ELF-1 (cell line): ENCODE results near the gene DGKB.

Source experiments
- DNase-seq: peaks from one replicate; pipeline ENCODE4 v3.0.0-alpha.2; 2016; ENCODE audit warnings: low read depth, low spot score

Gene DGKB

DNA sequence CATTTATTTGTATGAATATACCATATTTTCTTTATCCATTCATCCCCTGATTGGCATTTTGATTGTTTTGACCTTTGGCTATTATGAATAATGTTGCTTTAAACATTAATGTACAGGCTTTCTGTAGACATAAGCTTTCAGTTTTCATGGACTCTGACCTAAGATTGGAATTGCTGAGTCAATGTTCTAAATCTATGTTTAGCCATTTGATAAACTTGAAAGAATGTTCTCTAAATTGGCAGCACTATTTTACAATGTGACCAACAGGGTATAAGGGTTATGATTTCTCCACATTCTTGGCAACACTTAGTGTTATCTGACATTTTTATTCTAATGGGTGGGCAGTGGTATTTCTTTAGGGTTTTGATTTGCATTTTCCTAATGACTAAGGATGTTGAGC is 683.4 kb downstream of the DGKB start:
- no peak for DNase-seq

DNA sequence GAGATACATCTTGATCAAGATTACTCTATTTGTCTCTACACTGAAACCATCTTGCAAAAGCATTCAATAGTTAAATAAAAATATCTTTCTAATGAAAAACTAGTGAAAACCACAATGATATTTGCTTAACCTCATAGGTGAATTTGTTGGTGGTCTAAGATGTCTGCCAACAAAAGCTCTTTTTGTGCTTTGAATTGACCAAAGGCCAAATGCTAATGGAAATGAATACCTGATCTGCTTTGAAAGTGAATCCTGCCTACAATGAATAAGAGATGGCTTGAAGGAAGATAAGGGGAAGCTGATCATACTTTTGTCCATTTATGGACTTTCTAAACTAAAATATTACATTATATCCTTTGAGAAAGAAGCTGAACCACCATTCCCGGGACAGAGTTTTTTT is 684.2 kb downstream of the DGKB start:
- no peak for DNase-seq

DNA sequence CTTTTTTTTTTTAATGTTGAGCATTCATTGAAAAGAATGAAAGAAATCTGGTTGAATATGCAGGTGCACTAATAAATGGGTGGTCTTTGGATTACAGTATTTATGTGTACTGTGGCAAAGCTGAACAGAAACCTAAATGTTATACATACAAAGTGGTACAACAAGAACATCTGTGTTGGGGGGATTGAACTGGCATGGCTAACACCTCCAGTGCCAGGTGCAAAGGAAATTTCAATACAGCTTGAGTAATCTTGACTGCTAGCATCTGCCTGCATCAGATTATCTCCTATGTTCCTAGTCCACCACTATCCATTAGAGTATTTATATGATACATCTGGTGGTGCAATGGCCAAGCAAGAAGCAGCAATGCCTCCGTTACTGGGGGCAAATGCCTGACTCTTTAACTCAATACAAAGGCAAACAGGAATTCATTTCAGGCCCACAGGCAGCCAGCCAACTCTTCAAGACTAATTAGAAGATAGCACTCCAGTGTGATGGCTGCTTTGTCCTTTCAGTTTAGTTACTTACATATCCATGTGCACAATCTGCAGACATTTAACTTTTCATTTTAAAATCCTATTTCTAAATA is 692.6 kb downstream of the DGKB start:
- DNase-seq = no peak

DNA sequence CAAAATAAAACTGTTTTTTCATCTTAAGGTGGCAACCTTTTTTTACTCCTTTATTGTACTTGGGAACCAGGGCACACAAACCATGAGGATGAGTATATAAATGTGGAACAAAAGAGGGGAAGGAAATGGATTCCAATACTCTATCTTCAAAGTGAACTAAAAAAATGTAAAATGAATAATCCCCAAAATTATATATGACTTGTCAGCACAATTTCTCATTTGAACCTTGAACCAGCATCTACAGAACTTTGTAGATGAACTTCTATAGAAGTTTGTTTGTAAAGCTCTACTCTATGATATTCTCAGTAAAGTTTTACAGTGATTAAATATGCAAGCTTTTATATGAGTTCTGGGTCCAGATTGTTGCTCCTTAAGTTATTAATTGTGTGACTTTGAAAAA is 694.8 kb downstream of the DGKB start:
- no peak for DNase-seq

DNA sequence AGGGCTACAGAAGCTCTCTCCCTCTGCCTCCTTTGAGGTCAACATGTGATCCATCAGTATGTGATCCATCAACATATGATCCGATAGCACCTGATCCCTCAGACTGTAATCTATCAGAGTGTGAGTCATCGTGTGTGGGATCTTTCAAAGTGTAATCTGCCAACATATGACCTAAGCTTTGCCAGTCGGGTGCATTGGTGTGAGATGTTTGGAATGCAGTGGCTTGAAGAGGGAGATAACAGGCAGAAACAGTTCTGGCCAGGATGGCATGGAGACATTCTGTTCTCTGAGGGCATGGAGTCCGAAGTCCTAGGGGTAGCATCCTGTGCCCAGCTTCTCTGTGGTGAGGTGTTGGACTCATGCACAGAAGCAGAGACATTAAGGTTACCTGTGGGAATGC is 695.4 kb downstream of the DGKB start:
- DNase-seq = no peak

DNA sequence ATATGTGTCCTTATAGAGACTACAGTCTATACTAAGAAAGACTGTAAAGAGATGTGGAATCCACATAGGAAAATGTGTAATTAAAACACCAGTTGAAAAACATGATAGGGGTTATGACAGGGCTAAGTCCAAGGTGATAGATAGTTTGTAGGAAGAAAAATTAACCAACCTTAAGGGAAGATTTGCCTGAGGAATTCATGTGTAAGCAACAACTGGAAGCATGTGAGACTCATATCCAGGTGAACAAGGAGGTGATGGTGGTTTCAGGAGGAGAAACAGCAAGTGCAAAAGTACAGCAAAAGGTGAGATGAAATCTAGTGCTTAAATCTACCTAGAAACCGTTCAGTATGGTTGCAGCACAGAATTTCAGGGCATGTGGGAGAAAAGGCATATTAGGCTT is 696.4 kb downstream of the DGKB start:
- DNase-seq = no peak

DNA sequence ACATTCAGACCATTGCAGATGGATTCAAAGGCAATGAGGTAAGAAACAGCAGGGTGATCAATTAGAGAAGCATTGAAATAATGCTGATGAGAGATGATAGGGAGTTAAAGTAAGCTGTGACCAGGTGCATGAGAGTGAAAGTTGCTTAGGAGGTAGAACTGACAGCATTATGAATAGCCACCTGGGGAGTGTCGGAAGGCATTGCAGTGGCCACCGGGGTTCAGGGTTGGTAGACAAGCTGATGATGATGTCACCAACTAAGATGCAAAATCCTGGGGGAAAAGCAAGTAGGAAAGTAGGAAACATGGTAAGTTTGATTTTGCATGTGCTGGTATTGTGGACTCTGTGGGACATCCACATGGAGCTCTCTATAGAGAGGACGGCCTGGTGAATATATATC is 701.2 kb downstream of the DGKB start:
- no peak for DNase-seq

DNA sequence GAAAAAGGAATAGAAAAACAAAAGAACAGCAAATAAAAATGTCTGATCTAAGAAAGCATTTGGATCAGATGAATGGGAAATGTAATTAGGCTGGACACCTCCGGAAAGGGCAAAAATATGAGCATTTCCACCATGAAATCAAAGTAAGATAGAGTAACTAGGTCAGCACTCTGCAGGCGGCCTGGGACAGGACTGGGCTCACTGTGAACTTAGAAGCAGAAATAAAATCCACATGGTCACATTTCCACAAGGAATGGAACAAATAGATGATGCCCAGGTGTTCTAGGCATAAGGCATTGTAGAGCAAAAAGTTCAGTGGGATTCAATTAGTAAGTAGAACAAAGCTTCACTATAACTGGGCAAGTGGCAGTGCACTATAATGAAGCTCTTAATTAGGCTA is 703.2 kb downstream of the DGKB start:
- DNase-seq = no peak

DNA sequence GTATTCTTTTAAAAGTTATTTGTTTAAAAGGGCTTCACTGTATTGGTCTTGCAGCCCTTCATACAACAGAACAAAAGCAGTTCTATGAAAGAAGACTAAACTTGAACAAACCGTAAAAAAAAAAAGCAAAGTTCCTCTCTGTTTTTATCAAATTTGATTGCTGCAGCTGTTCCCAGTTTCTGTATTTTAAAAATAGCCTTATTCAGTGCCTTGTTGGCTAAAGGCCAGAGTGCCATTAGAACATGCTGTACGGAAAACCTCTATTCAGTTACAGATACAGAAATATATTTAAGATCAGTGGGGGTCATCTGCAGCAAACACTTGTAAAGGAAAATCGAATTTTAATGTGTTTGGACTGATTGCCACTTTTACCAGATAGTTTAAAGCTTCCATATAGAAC is 705.3 kb downstream of the DGKB start:
- DNase-seq = no peak

DNA sequence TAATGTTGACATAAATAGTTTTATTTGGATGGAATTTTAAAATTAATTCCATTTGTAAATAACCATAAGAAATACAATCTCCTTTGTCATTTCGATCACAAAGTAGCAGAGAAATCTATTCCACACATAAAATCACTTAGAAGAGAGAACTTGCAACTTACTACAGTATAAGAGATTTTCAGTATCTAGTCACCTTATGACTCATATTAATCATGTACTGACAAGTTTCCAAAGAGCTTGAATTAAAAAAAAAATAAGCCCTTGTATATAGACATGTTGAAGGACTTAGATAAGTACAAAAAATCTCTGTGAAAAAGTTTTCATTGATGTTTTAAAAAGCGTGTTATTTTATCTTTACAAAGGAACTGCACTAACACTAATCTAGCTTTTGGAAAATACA is 706.0 kb downstream of the DGKB start:
- no peak for DNase-seq

DNA sequence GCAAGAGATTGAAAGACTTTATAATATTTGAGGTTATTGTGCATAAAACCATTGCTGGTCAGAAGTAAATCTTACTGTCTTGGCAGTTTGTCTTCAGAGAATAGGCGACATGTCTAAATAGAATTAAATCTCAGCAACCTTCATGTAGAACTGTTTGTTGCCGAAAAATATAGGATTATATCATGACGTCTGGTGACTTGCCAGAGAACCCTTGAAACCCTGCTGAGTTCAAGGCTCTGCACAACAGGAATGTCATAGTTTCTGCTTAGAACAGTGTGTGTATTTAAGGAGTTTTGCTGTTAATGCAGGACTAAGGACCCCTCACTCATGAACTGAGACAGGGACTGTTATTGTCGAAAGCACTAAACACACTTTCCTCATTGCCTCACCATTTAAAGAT is 706.7 kb downstream of the DGKB start:
- no peak for DNase-seq

DNA sequence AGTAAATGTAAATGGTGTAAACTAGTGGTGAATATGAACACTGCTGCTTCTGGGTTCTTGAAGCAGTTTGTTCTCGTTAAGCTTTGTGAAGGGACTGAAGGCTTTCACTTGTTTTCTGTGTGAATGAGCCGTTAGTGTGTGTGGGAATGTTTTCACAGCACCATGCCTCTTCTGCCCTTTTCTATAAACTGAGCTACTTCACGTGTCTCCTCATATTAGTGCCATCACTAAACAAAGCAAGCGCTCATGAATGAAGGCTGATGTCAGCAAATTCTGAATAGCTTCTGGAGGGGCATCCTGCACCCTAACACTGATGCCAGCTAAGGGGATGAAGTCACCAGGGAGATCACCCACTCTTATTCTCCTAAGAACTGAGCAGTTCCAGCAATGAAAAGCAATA is 707.5 kb downstream of the DGKB start:
- DNase-seq = no peak

DNA sequence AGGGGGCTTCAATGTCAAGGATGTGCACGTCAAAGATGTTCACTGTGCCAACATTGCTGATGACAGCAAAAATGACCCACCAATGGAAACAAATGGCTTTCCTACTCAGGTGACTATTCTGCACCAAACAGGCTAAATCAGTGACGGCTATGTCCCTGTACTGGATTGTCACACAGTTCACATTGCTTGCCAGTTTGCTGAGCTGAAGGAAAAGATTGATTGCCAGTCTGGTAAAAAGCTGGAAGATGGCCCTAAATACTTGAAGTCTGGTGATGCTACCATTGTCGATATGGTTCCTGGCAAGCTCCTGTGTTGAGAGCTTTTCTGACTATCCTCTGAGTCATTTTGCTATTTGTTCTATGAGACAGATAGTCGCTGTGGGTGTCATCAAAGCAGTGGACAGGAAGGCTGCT is 710.9 kb downstream of the DGKB start:
- DNase-seq = no peak

DNA sequence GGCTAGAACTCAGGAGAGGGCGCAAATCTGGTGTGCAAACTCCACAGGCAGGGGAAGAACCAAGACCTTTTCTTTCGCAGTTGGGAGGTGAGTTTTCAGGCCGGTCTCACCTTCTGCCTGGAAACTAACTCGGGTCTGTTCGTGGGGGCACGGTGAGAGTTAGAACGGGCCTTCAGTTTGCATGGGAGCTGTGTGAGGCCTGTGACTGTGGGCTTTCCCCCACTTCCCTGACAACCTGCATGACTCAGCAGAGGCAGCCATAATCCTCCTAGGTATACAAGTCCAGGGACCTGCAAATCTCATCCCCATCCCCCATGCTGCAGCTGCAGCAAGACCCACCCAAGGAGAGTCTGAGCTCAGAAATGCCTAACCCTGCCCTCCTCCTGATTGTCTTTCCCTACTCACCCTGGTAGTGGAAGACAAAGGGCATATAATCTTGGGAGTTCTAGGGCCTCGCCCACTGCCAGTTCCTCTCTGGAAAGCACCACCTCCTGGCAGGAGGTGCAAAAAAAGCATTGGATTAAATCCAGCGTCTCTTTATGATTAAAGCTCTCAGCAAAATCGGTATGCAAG is 718.2 kb downstream of the DGKB start:
- DNase-seq = no peak

DNA sequence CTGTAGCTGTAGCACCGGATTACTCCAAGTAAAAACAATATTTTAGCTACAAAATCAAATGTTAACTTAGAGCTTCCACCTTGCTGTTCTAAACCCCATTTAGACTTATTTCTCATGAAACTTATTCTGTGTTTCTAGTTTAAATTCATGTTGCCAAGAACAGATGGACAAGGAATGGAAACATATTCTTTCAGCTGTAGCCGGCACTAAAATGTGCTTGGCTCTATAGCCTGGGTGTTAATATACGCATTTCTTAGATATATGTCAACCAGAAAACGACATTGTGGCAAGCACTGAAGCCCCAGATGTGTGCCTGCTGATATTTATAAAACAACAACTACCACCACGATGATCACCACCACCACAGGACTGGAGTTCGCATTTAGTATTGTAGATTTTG is 722.8 kb downstream of the DGKB start:
- DNase-seq = no peak

DNA sequence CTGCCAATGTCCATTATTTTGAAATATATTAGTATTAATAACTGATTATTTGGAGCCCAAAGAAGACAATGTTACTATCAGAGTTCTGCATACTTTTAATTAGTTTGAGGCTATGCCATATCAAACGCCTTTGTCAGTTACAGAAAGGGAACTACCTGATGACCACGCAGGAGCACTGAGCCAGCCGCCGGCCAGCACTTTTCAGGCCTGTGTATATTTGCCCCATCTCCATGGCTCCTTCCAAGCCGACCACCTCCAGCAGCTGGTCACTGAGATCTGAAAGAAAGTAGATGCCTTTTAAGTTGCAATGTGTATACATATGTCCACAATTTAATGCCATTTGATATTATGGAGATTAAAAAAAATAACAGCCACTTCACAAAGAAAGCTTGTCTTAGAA is 724.7 kb downstream of the DGKB start:
- DNase-seq = no peak

DNA sequence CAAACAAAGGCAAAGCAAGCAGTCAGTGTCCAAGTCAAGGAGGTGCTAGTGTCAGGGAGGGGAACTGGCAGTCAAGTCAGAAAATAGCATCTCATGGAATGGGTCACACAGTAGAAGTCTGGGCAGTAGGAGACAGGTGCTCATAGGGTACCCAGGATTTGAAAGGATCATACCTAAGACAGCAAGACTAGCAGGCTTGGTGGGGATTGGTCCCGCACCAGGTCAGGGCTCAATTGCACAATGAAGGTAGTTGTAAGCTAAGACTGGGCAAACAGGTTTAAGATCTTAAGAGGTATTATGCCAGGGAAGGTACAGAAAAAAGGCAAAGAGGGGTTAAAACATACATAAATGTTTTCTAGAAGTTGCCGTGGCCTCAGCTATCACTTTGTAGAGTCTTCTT is 731.7 kb downstream of the DGKB start:
- no peak for DNase-seq

DNA sequence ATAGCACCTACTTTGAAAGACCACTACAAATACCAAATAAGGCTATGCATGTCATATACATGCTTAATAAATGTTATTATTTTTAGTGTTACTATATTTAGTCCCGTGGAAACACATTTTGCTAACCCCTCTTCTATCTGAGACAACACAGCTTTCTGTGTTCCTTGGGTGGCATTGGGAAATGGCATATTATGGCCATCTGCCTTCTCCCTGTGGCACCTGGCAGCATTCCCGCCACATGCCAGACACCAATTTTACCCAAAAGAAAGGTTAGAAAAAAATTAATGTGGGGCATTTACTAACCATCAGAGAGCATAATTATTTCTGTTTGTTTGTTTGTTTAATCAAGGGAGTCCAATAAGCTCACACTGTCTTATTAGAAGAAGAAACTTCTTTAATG is 744.4 kb downstream of the DGKB start:
- no peak for DNase-seq

DNA sequence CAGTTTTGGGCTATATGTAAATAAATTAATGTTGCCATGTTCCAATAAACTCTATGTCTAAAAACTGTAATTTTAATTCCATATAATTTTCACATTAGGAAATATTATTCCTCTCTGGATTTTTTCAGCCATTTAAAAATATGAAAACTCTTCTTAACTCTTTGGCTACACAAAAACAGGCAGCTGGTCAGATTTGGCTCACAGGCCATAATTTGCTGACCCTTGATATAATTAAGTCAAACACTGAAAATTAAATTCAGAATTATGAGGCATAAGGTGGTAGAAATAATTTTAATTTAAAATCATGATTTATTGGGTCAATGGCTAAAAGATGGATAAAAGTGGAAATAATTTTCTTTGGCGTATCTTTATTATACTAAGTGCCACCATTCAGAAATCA is 746.1 kb downstream of the DGKB start:
- no peak for DNase-seq

DNA sequence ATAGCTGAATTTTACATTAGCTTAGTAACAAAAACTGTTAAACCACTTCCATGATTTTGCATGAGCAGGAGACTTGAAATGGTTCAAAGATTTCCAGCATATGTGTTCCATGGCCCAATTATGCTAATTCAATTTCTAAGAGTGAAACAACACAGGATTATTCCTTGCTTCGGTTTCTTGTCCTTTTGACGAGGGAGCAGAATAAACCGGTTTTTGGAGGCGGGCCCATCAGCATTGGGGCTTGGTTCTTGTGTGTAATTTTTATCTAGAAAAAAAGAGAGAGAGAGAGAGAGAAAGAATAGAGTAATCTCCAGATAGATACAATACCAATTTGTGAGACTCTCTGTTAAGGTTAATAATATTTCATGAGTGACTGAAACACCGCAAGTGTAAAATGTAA is 753.6 kb downstream of the DGKB start:
- DNase-seq = no peak

DNA sequence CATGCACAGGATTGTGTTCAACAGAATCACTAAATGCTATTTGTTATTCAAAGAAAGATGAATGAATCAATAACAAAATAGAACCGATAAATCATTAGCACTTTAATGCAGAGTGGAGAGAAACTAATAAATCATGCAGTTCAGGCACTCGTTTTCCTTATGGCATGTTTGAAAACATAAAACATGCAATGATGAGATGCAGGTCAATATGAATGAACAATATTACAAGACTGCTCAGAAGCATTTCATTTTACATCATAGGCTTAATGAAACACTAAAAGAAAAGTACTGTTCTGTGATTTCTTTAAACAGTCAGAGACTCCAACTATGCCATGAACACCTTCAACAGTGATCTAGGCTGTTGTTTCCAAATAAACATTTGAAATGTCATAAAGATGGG is 755.0 kb downstream of the DGKB start:
- no peak for DNase-seq

DNA sequence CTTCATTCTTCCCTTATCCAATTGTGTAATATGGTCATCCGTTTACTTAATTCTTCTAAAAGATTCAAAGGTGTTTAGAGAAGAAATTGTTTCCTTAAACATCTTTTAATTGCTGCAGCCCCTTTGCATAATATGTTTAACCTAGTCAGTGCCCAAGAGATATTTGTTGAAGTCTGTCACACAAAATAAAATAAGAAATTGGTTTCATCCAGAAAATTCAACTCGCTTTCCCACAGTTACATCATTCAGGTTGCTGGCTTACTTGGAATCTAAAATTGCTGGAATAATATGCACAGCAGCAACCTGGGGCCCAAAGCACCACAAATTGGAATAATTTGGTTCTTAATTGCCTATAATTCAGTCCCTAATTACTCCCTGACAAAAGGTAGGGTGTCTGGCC is 758.0 kb downstream of the DGKB start:
- no peak for DNase-seq

DNA sequence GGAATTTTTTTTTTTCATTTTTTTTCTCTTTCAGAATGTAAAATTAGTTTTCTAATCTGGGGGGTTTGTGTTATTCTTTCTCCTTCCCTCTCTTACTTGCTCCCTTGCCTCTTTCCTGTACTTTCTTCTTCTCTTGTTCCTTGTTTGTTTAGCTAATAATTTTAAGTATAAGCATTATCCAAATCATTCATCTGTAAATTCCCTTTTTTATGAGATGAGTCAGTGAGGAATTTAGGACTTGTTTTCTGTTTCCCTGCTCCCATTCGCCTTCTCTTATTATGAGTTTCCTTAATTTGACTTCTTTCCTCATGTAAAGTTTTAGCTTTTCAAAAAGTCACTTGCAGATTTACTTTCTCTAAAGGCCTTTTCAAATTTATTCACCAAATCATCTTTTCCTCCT is 758.4 kb downstream of the DGKB start:
- DNase-seq = no peak

DNA sequence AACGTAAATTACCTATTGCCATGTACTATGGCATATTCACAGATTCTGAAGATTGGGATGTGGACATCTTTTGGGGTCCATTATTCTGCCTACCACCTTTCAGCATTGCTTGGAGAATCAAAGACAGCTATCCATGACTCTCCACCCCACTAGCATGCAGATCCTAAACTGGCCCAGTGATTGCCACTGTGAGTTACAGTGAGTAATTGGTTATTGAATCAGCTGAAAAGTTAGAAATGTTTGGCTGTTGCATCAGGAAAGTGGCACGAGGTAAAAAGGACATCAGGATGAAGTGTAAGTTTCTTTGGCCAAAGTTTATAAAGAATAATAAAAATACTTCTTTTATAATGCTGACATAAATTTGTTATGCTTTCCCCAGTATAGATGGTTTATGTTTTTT is 764.9 kb downstream of the DGKB start:
- DNase-seq = no peak
